ENCODE data around the gene MCUR1.

- TF ChIP-seq POLR2AphosphoS5 (IDR thresholded peaks at IDR 0.05; ENCODE audit: low read depth, low read length) (no peak), ZNF607 (CRISPR knock-in tag; IDR thresholded peaks at IDR 0.05; ENCODE audit: borderline replicate concordance) (no peak), CTCF (CRISPR knock-in tag; IDR thresholded peaks at IDR 0.05) (no peak), ETV5 (CRISPR knock-in tag; IDR thresholded peaks at IDR 0.05; ENCODE audit: borderline replicate concordance) (no peak), EZH2 (conservative IDR thresholded peaks at IDR 0.05; ENCODE audit: low read depth, low read length) (no peak)
- TF ChIP-seq, protein P1, sequence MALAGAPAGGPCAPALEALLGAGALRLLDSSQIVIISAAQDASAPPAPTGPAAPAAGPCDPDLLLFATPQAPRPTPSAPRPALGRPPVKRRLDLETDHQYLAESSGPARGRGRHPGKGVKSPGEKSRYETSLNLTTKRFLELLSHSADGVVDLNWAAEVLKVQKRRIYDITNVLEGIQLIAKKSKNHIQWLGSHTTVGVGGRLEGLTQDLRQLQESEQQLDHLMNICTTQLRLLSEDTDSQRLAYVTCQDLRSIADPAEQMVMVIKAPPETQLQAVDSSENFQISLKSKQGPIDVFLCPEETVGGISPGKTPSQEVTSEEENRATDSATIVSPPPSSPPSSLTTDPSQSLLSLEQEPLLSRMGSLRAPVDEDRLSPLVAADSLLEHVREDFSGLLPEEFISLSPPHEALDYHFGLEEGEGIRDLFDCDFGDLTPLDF (CRISPR knock-in tag; IDR thresholded peaks at IDR 0.05), result no peak
Measured at GRCh38 chr6:13854716-13855250, 40.4 kb upstream of the MCUR1 start.

Data from HepG2 (cell line).